Measurements from ENCODE around the gene GLUD2. TPM values are rescaled to one million over a fixed set of nuclear protein-coding genes. Genes with fewer than 3 reads are reported as not detected.
"Not testable (repeated sequence)": the region's sequence is repeated elsewhere in the genome, so short reads cannot be mapped to it uniquely, and the experiment has no call there.

Gene GLUD2
- total RNA-seq, result under 1 TPM; 0.60 to 0.63 TPM

DNA sequence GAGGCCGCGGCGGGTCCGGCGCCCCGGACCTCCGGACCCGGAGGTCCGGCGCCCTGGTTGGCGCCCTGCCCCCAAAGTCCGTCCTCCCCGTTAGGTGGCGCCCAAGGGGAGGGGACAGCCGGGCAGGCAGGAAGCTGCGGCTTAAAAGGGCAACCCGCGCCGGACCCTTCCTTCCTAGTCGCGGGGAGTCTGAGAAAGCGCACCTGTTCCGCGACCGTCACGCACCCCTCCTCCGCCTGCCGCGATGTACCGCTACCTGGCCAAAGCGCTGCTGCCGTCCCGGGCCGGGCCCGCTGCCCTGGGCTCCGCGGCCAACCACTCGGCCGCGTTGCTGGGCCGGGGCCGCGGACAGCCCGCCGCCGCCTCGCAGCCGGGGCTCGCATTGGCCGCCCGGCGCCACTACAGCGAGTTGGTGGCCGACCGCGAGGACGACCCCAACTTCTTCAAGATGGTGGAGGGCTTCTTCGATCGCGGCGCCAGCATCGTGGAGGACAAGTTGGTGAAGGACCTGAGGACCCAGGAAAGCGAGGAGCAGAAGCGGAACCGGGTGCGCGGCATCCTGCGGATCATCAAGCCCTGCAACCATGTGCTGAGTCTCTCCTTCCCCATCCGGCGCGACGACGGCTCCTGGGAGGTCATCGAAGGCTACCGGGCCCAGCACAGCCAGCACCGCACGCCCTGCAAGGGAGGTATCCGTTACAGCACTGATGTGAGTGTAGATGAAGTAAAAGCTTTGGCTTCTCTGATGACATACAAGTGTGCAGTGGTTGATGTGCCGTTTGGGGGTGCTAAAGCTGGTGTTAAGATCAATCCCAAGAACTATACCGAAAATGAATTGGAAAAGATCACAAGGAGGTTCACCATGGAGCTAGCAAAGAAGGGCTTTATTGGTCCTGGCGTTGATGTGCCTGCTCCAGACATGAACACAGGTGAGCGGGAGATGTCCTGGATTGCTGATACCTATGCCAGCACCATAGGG, at the start of gene GLUD2:
Gene GLUD2, plus strand, starts transcription at position 170 of the 979 bp plus-strand sequence. Its CDS starts 75 bp downstream, at position 245.
- H3K9me3 Mint-ChIP-seq; H3K36me3 Mint-ChIP-seq (ENCODE audit: low read depth); POLR2A ChIA-PET; CTCF ChIA-PET; H3K4me3 Mint-ChIP-seq; H3K4me1 Mint-ChIP-seq; DNase-seq; H3K27ac Mint-ChIP-seq: not testable (repeated sequence)
- H3K27me3 Mint-ChIP-seq, result peaks cover 15% of the 10 kb centered on the region

DNA sequence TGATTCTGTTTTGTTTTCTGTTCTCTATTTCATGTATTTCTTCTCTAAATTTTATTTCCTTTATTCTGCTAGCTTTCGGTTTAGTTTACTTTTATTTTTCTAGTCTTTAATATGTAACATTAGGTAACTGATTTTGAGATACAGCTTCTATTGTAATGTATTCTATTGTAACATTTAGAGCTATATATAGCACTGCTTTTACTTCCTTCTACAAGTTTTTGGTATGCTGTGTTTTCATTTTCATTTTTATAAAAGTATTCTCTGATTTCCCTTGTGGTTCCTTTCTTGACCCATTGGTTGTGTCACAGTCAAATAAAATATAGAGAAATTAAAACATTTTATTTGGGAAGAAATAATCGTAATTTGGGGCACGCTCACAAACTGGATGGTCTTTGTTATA, 48.0 kb upstream of the GLUD2 start:
- H3K4me1 Mint-ChIP-seq, result no peaks in the 10 kb centered on the region
- H3K9me3 Mint-ChIP-seq, result no peaks in the 10 kb centered on the region
- no peak overlapping the region for H3K4me3 Mint-ChIP-seq
- no peaks in the 10 kb centered on the region for H3K27me3 Mint-ChIP-seq
- DNase-seq, result no peak
- POLR2A ChIA-PET, result no interaction called here
- CTCF ChIA-PET, result interaction anchor here (1.5 kb wide), 1 partner anchor 209 kb away, joined by 3 read pairs; no protein-coding TSS in a partner anchor
- H3K27ac Mint-ChIP-seq, result no peak overlapping the region
- H3K36me3 Mint-ChIP-seq (ENCODE audit: low read depth), result no peaks in the 10 kb centered on the region

DNA sequence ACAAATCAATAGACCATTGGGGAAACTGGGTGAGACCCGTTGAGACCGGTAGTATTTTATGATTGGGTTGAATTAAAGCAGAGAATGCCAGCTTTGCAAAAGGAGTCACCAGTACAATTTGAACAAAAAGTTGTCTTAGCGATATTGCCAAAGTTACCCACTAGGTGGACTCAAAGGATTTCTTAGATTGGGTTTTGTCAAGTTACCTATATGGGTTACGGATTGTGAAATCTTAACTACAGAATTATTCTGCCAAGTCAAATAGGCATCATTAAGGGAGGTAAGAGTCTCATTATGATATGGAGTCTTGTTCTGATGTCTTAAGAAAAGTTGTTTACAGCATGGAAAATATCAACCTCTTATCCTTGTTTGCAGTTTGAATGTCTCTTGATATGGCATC, 46.8 kb upstream of the GLUD2 start:
- no peak for DNase-seq
- Mint-ChIP-seq H3K36me3 (ENCODE audit: low read depth) (no peaks in the 10 kb centered on the region), H3K4me1 (no peaks in the 10 kb centered on the region), H3K9me3 (no peaks in the 10 kb centered on the region), H3K27ac (no peak overlapping the region), H3K4me3 (no peak overlapping the region), H3K27me3 (no peaks in the 10 kb centered on the region)
- CTCF ChIA-PET, result interaction anchor here (1.5 kb wide), 1 partner anchor 210 kb away, joined by 3 read pairs; no protein-coding TSS in a partner anchor
- POLR2A ChIA-PET, result no interaction called here

DNA sequence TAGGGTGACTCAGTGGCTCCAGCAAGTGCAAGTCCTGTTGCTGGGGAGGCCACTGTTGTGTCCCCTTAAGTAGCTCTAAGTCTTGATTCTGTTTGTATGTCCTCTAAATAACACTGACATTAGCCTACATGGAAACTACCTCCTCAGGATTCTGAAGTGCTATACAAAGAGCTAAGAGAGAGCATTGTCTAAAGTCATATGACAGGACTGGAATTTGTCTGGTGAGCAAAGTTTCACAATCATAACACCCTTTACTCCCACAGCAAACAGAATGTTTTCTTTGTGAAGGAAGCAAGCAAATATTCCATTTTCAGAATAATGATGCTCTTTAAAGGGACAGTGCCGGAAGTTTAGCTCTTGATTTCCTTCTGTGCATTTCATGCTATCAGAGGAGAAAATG, 38.5 kb upstream of the GLUD2 start:
- no peaks in the 10 kb centered on the region for H3K36me3 Mint-ChIP-seq (ENCODE audit: low read depth)
- no peaks in the 10 kb centered on the region for H3K4me1 Mint-ChIP-seq
- DNase-seq, result no peak
- H3K9me3 Mint-ChIP-seq, result no peaks in the 10 kb centered on the region
- no peak overlapping the region for H3K27ac Mint-ChIP-seq
- no peaks in the 10 kb centered on the region for H3K27me3 Mint-ChIP-seq
- CTCF ChIA-PET, result no interaction called here
- POLR2A ChIA-PET, result no interaction called here
- no peak overlapping the region for H3K4me3 Mint-ChIP-seq

DNA sequence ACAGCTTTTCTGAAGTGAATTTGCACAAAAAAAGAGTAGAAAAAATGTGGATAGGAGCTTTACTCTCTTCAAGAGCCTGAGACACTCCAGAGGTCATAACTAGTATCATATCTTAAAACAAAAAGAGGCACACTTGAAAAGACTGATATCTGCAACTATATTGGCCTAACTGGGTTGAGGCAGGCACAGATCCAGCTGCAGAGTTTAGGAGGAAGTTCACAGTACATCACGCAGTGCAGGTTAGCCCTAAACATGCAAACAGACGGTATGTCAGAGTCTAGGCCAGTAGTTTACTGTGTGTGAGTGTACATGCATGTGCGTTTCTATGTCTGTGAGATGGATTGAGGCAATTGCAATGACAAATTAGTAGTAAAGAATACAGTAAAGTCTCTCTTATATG, 37.6 kb upstream of the GLUD2 start:
- CTCF ChIA-PET, result no interaction called here
- no peaks in the 10 kb centered on the region for H3K4me1 Mint-ChIP-seq
- POLR2A ChIA-PET, result no interaction called here
- H3K4me3 Mint-ChIP-seq, result no peak overlapping the region
- no peak for DNase-seq
- H3K36me3 Mint-ChIP-seq (ENCODE audit: low read depth), result no peaks in the 10 kb centered on the region
- no peaks in the 10 kb centered on the region for H3K27me3 Mint-ChIP-seq
- no peak overlapping the region for H3K27ac Mint-ChIP-seq
- H3K9me3 Mint-ChIP-seq, result no peaks in the 10 kb centered on the region

DNA sequence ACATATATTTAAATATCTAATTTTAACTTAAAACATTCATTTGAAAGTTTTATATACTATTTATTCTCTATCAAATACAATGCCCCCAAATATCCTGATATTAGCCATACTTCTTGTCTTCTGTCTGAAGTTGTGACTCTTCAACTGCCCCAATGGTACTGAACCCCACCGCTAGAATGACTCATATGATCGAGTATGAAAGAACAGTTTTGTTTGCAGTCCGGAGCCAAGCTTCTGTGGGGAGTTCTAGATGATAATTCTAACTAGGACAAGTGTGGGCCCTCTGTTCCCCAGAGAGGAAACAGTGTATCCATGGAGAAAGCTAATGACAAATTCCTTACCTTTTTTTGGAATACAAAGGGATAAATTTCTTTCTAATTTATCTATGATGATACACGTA, 37.2 kb upstream of the GLUD2 start:
- Mint-ChIP-seq H3K9me3 (no peaks in the 10 kb centered on the region), H3K27ac (no peak overlapping the region), H3K36me3 (ENCODE audit: low read depth) (no peaks in the 10 kb centered on the region), H3K27me3 (no peaks in the 10 kb centered on the region), H3K4me1 (no peaks in the 10 kb centered on the region), H3K4me3 (no peak overlapping the region)
- POLR2A ChIA-PET, result no interaction called here
- CTCF ChIA-PET, result no interaction called here
- no peak for DNase-seq

DNA sequence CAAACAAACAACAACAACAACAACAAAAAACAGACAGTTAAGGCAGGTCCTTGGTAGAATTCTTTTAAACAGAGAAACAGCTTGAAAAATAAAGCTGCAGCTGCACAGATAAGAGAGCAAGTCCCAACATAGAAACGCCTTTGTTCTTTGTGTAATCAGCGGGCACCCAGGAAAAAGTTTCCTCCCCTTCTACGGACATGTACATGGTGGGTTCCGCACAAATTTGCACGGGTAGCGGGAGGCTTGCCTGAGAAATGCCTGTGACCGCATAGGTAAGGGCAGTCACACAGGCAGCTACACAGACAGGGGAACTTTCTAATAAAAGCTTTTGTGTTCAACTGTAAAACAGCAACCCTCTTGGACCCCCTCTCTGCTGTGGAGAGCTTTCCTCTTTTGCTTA, 36.2 kb upstream of the GLUD2 start:
- no peaks in the 10 kb centered on the region for H3K9me3 Mint-ChIP-seq
- H3K36me3 Mint-ChIP-seq (ENCODE audit: low read depth), result no peaks in the 10 kb centered on the region
- no peaks in the 10 kb centered on the region for H3K4me1 Mint-ChIP-seq
- H3K27me3 Mint-ChIP-seq, result no peaks in the 10 kb centered on the region
- no peak overlapping the region for H3K27ac Mint-ChIP-seq
- no peak overlapping the region for H3K4me3 Mint-ChIP-seq
- ChIA-PET CTCF (no interaction called here), POLR2A (no interaction called here)
- DNase-seq, result no peak

DNA sequence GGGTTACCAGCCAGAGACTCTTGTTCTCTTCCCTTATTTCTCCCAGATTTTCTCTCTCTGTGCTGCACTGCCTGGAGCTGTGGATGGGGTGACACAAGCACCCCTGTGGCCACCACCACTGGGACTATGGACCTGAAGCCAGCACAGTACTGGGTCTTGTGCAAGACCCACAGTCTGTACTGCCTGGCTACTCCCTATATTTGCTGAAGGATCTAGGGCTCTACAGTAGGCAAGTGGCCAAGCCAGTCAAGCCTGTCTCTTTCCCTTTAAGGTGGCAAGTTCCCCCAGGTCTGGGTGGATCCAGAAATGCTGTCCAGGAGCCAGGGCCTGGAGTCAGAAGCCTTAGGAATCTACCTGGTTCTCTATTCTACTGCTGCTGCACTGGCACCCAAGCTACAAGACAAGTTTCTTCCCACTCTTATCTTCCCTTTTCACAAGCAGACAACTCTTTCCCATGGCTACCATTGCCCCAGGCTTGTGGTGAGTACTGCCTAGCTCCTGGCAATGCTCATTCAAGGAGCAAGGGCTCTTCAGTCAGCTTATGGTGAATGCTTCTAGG, 33.4 kb upstream of the GLUD2 start:
- Mint-ChIP-seq H3K9me3 (no peaks in the 10 kb centered on the region), H3K4me1 (no peaks in the 10 kb centered on the region), H3K4me3 (no peak overlapping the region), H3K36me3 (ENCODE audit: low read depth) (no peaks in the 10 kb centered on the region), H3K27ac (no peak overlapping the region), H3K27me3 (no peaks in the 10 kb centered on the region)
- DNase-seq, result no peak
- ChIA-PET CTCF (no interaction called here), POLR2A (no interaction called here)

DNA sequence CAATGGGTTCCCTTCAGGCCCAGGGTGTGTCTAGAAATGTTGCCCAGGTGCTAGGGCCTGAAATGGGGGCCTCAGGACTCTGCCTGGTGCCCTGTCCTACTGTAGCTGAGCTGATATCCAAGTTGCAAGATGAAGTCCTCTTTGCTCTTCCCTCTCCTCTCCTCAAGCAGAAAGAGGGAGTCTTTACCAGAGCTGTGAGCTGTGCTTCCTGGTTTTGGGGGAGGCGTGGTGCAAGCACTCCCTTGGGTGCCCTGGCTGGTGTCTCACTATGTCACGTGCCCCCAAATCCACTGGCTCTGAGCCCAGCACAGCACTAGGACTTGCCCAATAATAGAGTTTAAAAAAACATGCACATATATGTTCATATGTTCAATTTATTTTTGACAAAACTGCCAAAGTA, 32.6 kb upstream of the GLUD2 start:
- Mint-ChIP-seq H3K27ac (no peak overlapping the region), H3K9me3 (no peaks in the 10 kb centered on the region), H3K36me3 (ENCODE audit: low read depth) (no peaks in the 10 kb centered on the region), H3K4me1 (no peaks in the 10 kb centered on the region), H3K4me3 (no peak overlapping the region), H3K27me3 (no peaks in the 10 kb centered on the region)
- ChIA-PET POLR2A (no interaction called here), CTCF (no interaction called here)
- DNase-seq, result no peak

DNA sequence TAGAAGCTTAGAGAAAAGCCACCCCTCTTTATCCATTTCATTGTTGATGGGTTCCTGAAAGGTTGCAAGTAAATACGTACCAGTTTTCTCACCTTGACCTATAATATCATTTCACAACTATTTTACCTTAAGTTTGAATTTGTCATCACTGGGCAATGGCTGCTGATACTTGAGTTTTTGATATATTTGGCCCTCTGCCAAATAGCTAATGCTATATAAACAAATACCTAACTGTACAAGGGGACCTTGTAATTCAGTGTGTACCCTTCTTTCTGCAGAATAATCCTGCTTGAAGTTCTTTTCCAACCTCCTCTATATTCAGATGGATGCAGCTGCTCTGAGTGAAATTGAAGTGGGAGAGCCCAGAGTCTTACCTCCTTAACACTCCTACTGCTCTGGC, 19.0 kb upstream of the GLUD2 start:
- H3K4me3 Mint-ChIP-seq, result no peak overlapping the region
- H3K36me3 Mint-ChIP-seq (ENCODE audit: low read depth), result no peaks in the 10 kb centered on the region
- no peaks in the 10 kb centered on the region for H3K4me1 Mint-ChIP-seq
- H3K27ac Mint-ChIP-seq, result no peak overlapping the region
- POLR2A ChIA-PET, result no interaction called here
- no peaks in the 10 kb centered on the region for H3K9me3 Mint-ChIP-seq
- no peaks in the 10 kb centered on the region for H3K27me3 Mint-ChIP-seq
- no peak for DNase-seq
- CTCF ChIA-PET, result no interaction called here

DNA sequence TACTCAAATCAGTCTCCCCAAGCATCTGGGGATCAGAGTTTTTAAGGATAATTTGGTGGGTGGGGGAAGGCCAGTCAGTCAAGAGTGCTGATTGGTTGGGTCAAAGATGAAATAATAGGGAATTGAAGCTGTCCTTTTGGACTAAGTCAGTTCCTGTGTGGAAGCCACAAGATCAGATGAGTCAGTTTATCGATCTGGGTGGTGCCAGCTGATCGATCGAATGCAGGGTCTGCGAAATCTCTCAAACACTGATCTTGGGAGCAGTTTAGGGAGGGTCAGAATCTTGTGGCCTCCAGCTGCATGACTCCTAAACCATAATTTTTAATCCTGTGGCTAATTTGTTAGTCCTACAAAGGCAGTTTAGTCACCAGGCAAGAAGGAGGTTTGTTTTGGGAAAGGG, 17.3 kb upstream of the GLUD2 start:
- Mint-ChIP-seq H3K9me3 (no peaks in the 10 kb centered on the region), H3K27ac (no peak overlapping the region), H3K27me3 (no peaks in the 10 kb centered on the region), H3K36me3 (ENCODE audit: low read depth) (no peaks in the 10 kb centered on the region), H3K4me3 (no peak overlapping the region), H3K4me1 (no peaks in the 10 kb centered on the region)
- no peak for DNase-seq
- CTCF ChIA-PET, result no interaction called here
- POLR2A ChIA-PET, result no interaction called here

DNA sequence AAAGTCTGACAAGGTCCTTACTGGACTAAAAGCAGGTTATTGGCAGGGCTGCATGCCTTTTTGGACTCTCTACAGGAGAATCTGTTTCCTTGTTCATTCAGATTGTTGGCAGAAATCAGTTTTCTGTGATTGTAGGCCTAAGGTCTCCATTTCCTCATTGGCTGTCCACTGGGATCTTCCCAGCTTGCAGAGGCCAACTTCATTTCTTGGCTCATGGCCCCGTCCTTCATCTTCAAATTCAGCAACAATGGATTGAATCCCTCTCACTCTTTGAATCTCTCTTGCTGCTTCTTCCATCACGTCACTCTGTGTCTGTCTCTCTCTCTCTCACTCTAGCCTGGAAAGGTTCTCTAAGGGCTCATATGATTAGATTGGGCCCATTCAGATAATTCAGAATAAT, 14.9 kb upstream of the GLUD2 start:
- ChIA-PET POLR2A (no interaction called here), CTCF (no interaction called here)
- Mint-ChIP-seq H3K4me3 (no peak overlapping the region), H3K27ac (no peak overlapping the region), H3K9me3 (no peaks in the 10 kb centered on the region), H3K4me1 (no peaks in the 10 kb centered on the region), H3K27me3 (no peaks in the 10 kb centered on the region), H3K36me3 (ENCODE audit: low read depth) (no peaks in the 10 kb centered on the region)
- DNase-seq, result no peak

DNA sequence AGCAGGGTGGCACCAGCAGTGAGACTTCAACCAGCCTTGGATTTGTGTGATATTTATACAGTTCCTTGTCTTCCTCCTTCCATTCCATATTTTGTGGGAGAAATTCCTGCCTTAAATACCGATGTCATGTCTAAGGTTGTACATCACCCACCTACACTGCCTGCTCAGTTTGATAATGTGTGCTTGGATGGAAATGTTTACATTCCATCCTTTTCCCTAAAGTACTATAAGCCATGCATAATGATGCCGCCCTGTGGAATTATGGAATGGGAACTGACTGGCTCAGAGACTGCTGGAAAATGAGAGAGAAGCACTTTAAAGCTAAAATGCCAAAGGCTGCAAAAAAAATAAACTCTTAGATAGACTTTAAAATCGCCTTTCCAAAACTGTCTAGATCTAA, 11.3 kb upstream of the GLUD2 start:
- no peak for DNase-seq
- ChIA-PET POLR2A (no interaction called here), CTCF (no interaction called here)
- no peaks in the 10 kb centered on the region for H3K9me3 Mint-ChIP-seq
- H3K4me1 Mint-ChIP-seq, result no peaks in the 10 kb centered on the region
- no peaks in the 10 kb centered on the region for H3K36me3 Mint-ChIP-seq (ENCODE audit: low read depth)
- no peak overlapping the region for H3K27ac Mint-ChIP-seq
- H3K27me3 Mint-ChIP-seq, result no peaks in the 10 kb centered on the region
- H3K4me3 Mint-ChIP-seq, result no peak overlapping the region

DNA sequence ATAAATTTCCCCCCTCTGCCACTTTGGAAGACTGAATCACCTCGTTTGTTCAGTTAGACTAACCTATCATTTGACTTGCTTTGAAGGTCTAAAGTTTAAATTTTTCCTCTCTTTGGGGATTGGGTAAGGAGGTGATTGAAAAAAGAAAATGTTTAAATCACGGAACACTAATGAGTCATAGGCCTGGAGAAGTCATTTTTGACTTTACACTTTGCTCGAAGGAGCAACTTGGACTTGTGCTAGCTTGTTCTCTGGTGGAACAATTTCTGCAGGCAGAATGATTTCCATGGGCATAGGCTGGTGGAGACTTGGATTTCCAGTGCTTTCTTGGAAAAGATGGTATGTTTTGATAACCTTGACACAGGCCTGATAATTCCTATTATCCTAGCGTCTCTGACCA, 10.5 kb upstream of the GLUD2 start:
- Mint-ChIP-seq H3K36me3 (ENCODE audit: low read depth) (no peaks in the 10 kb centered on the region), H3K27me3 (no peaks in the 10 kb centered on the region), H3K27ac (no peak overlapping the region), H3K9me3 (no peaks in the 10 kb centered on the region), H3K4me1 (no peaks in the 10 kb centered on the region), H3K4me3 (no peak overlapping the region)
- ChIA-PET CTCF (no interaction called here), POLR2A (no interaction called here)
- DNase-seq, result no peak
